Pancreas (tissue), 10 donors: ENCODE measurements around the gene PPIL1. TPM values are rescaled to one million over a fixed set of nuclear protein-coding genes. Genes with fewer than 3 reads are reported as not detected.

Experiments
- ATAC-seq, 4 donors: fragments of 200-7000 bp; cut with Tn5 transposase; one replicate each; pipeline versions ENCODE4 v1.8.0 to v1.9.1; 2020; ENCODE audit warnings: mild to moderate bottlenecking in 4 of 4, moderate library complexity in 4 of 4
- DNase-seq, 6 donors: peaks; one replicate each; pipeline ENCODE4 v3.0.0-alpha.2; 2020
- FAIRE-seq: peaks from 2 replicates; lab custom pipeline; 2012; peaks lifted over from hg19 to GRCh38; lab: Jason Lieb, UNC
- H3K27ac ChIP-seq, 4 donors: fragments of 200-600 bp; sonication (generic); 1 replicate in 3 of 4; 2 replicates in 1 of 4; pipeline versions ENCODE4 v1.5.0 to v1.8.0; 2020
- H3K27me3 ChIP-seq, 4 donors: fragments of 200-600 bp; one replicate each; pipeline ENCODE4 v1.8.0; 2021
- H3K36me3 ChIP-seq, 3 donors: fragments of 200-600 bp; sonication (generic) in 1 of 3; one replicate each; pipeline versions ENCODE4 v1.5.0 to v1.8.0; 2020 to 2021
- H3K4me1 ChIP-seq, 3 donors: fragments of 200-600 bp; one replicate each; pipeline ENCODE4 v1.8.0; 2021
- H3K4me3 ChIP-seq, 4 donors: fragments of 200-600 bp; sonication (generic) in 2 of 4; one replicate each; pipeline versions ENCODE4 v1.5.0 to v1.8.0; 2020 to 2021
- H3K9me3 ChIP-seq, 4 donors: fragments of 200-600 bp; one replicate each; pipeline ENCODE4 v1.8.0; 2021
- CTCF ChIP-seq, 4 donors: fragments of 200-600 bp; sonication (generic) in 3 of 4; IDR thresholded peaks; one replicate each; pipeline versions ENCODE4 v1.5.0 to v1.8.0; 2021; ENCODE audit warnings: antibody characterized with exemption in 4 of 4
- WGBS, 2 donors: extraction: QIAGEN DNeasy Blood & Tissue Kit; methylation state at CpG; one replicate each; pipeline ENCODE4 v1.1.7; 2013; 5-methylcytosine and 5-hydroxymethylcytosine counted together
- intact Hi-C, 3 donors: fragments of 100-400 bp; cut with DNase I; formaldehyde crosslinking; loops; one replicate each; pipeline versions ENCODE4 v1.11.1 to v1.14.2; 2022
- polyA plus RNA-seq, 2 donors: library from polyadenylated mRNA; stranded (reverse); fragments of 200-250 nt; gene quantifications; one replicate each; pipeline ENCODE4 v1.2.3, GENCODE V29; 2013
- total RNA-seq, 6 donors: library from RNA; stranded (reverse); fragmentation: NEBNext Ultra II Directional in 4 of 6; extraction: Animal tissue kit (Norgen Biotek cat#: 25700) in 4 of 6; gene quantifications; one replicate each; pipeline versions ENCODE4 v1.2.1 to v1.2.4, GENCODE V29; 2021 to 2023
- donor health status: healthy with polysubstance abuse.
- donor health status: DM: no; HTN: no; CAD: no; lungs with moderate emphysema.
- donor health status: DM: no; HTN: no; CAD: no.
- donor health status: control.
- donor health status: control.
- donor health status: Bipolar disorder and iron deficiency.
- donor health status: DM: yes; HTN: yes; CAD: no.
- donor health status: DM: no; HTN: no; CAD: no.
- donor health status: DM: no; HTN: no; CAD: no.
- donor health status: DM: yes; HTN: yes; CAD: no.

PPIL1 gene
- total and polyA plus RNA-seq, 8 donors: 5.1 to 13.1 (median 8.7) TPM

- Histone ChIP-seq H3K9me3 (no peaks in the 10 kb centered on the region), H3K36me3 (no peaks in the 10 kb centered on the region), H3K27me3 (no peaks in the 10 kb centered on the region), H3K4me1 (peaks cover 4 to 12% (median 10%) of the 10 kb centered on the region in 3 donors), H3K4me3 (no peak overlapping the region), H3K27ac (no peak overlapping the region)
- FAIRE-seq (no peak), DNase-seq (no peak), ATAC-seq (no peak)
- WGBS, 2 donors: 91 to 93% methylated on average over 7 of the region's 7 CpGs
- TF ChIP-seq CTCF (IDR thresholded peaks at IDR 0.05): no peak
- intact Hi-C loops: loop anchor here in 1 of 3 donors (10.0 kb wide), 1 partner anchor 127 kb away; no protein-coding TSS in a partner anchor
Observed at GRCh38 chr6:36888115-36888643, 13.6 kb upstream of the PPIL1 start.

GRCh38 chr6:36886950-36887618 lies 12.5 kb upstream of the PPIL1 start:
- no peak for ATAC-seq
- Histone ChIP-seq H3K36me3 (no peaks in the 10 kb centered on the region), H3K4me3 (peak overlapping the region in 2 of 4 donors; percentile 70 to 82), H3K9me3 (no peaks in the 10 kb centered on the region), H3K27ac (no peak overlapping the region), H3K4me1 (peaks cover 4 to 12% (median 10%) of the 10 kb centered on the region in 3 donors), H3K27me3 (no peaks in the 10 kb centered on the region)
- FAIRE-seq: no peak
- intact Hi-C loops: loop anchor here in 1 of 3 donors (10.0 kb wide), 1 partner anchor 128 kb away; no protein-coding TSS in a partner anchor
- WGBS, 2 donors: 56 to 60% methylated on average over 10 of the region's 10 CpGs
- DNase-seq: no peak
- no peak for TF ChIP-seq CTCF (IDR thresholded peaks at IDR 0.05)

GRCh38 chr6:36885461-36886401 lies 11.1 kb upstream of the PPIL1 start, which contains the start of gene C6orf89:
Gene C6orf89, plus strand, starts transcription at chr6:36885952. Its CDS starts 13,493 bp downstream, at chr6:36899445.
- intact Hi-C loops: loop anchor here in 1 of 3 donors (10.0 kb wide), 1 partner anchor 129 kb away; no protein-coding TSS in a partner anchor
- 1 to 2% methylated on average over 39 to 48 of the region's 48 CpGs for WGBS, 2 donors
- ATAC-seq: peak; percentile 99 to 100 (median 100)
- Histone ChIP-seq H3K4me1 (peaks cover 4 to 12% (median 10%) of the 10 kb centered on the region in 3 donors), H3K27ac (peak within 1 kb of the TSS; percentile 60 to 89 (median 76)), H3K36me3 (no peaks in the 10 kb centered on the region), H3K4me3 (peak within 1 kb of the TSS; percentile 59 to 82 (median 76)), H3K27me3 (no peaks in the 10 kb centered on the region), H3K9me3 (no peaks in the 10 kb centered on the region)
- no peak for FAIRE-seq
- peak; percentile 96 to 99 (median 97) for DNase-seq
- TF ChIP-seq CTCF (IDR thresholded peaks at IDR 0.05): peak; percentile 56 to 75 (median 64)

GRCh38 chr6:36884610-36885009 lies 10.0 kb upstream of the PPIL1 start:
- ATAC-seq: no peak
- TF ChIP-seq CTCF (IDR thresholded peaks at IDR 0.05): no peak
- H3K4me1 ChIP-seq: peaks cover 4 to 12% (median 10%) of the 10 kb centered on the region in 3 donors
- DNase-seq: no peak
- 97 to 100% methylated on average over 3 of the region's 3 CpGs for WGBS, 2 donors
- H3K36me3 ChIP-seq: no peaks in the 10 kb centered on the region
- no peaks in the 10 kb centered on the region for H3K9me3 ChIP-seq
- intact Hi-C loops: loop anchor here in 1 of 3 donors (10.0 kb wide), 1 partner anchor 130 kb away; no protein-coding TSS in a partner anchor
- no peak overlapping the region for H3K4me3 ChIP-seq
- no peak overlapping the region for H3K27ac ChIP-seq
- no peak for FAIRE-seq
- H3K27me3 ChIP-seq: no peaks in the 10 kb centered on the region
